Stimulated activated CD8-positive, alpha-beta memory T cell treated with anti-CD3 and anti-CD28 coated beads, Interleukin-7, amount 100 ng/mL, for 48 hours (primary cell): ENCODE measurements around the gene NRXN2.
A peak's percentile ranks its signal among the peaks of the same experiment; 100 is the strongest.

ENCODE experiments used
- DNase-seq, 2 donors: peaks; one replicate each; pipeline ENCODE4 v3.0.0-alpha.2; 2020; ENCODE audit warnings: low read depth in 1 of 2; ENCODE audit errors: extremely low read depth in 1 of 2

Gene NRXN2

DNA sequence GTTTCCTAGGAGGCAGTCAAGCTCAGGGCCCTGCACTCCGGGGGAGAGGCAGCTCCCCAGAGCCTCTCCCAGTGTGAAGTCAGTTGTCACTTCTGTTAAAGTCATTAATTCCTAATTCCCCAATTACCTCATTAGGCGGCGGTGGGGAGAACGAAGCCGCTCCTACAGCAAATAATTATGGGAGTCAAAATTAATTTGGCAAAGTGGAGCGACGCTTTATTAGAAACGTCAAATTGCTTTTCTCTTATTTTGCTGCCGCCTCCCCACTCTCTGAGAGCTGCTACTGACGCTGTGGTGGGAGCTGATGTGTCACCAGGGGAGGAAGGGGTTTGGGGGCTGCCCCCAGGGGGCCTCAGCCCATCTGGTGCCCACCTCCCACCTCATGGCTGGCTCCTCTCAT lies 90.3 kb downstream of the NRXN2 start:
- no peak for DNase-seq

DNA sequence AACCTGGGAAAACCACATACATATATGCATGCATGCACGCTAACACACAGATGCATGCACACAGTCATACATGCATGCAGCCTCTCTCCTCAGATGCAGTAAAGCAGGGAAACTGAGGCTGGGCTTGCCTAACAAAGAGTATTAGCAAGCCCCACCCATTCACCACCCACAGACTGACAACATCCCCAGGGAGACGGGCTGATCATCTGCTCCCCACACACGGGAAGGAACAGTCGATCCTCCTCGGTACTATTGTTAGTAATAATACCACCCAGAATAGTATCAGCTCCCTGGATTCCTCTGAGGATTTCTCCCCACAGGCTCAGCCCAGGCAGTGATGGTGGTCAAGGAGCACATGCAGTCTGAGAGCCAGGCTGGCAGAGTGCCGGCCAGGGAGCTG lies 90.8 kb downstream of the NRXN2 start:
- no peak for DNase-seq

DNA sequence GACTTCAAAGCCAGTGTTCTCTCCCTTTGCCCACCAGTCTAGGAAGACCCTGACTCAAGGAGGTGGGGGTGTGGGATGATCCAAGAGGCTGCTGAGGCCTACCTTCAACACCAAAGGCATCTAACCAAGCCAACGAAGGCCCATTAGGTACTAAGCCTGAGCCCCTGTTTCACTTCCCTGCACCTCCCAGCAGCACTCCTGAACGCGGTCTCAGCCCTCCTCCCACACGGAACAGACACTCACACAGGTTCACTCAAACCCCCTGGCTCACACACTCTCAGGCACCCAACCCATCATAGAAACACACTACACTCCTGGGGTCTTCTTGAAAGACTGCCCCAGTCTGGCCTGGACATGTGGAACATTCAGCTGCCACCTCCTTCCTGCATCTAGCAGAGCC lies 91.3 kb downstream of the NRXN2 start:
- DNase-seq: no peak

DNA sequence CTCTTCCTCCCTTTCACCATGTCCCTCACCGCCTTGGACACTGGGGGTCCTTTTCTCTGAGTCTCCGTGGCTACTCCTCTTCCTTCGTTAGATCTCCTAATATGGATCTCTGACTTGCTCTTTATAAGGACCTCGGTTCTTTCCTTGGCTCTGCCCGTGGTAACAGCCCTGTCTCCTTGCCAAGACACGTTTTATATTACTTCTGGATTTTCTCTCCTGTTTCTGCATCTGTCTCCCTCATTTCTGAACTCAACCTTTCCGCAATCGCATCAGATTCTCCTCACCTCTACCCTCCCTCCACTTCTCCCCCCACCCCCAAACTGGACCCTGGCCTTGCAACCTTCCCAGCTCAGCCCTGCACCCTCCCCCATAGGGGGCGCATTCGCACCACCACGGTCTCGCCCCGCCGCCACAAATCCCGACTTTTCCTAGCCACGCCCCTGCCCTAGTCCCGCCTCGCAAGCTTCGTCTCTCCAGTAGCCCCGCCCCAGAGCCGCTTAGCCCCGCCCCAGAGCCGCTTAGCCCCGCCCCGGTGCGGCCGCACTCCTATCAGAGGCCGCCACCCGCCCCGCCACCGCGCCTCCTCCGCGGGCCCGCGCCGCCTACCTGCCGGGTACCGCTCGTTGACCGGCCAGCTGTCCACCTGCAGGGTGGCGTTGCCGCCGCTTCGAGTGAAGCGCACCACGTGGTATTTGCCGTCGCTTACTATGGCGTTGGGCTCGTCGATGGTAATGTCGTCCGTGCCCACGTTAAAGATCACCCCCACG lies 93.0 kb downstream of the NRXN2 start:
- no peak for DNase-seq

DNA sequence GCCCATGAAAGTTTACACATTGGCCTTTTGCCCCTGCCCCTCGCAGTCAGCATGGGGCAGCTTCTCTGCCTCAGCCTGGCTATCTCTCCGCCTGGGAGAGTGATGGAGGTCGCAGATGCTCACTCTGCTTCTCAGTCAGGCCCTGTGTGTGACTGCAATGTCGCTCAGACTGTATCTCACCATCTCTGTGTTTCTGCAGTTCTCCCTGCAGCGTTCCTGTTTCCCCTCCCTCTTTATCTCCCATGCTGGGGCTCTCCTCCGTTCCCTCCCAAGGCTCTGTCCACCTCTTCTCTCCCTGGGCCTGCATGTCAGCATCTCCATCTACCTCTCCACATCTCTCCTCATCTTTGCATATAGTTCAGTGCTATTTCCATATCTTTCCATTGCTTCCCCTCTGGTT lies 93.9 kb downstream of the NRXN2 start:
- DNase-seq: no peak

DNA sequence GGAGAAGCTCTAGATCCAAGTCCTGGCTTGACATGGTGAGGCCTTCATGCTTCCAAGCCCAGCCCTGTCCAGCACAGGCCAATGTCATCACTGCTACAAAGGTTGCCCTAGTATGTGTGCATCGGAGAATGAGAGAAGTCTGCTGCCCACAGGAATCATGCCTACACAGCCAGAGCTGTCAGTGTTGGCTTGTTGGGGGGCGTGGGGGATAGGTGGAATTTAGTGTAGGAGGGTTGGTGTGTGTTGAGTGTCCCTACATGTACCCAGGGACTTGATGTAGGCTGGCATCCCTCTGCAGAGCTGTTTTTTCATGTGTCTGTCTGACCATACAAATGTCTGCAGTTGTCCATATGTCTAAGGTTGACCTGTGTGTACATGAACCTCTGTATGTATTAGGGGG lies 94.4 kb downstream of the NRXN2 start:
- no peak for DNase-seq

DNA sequence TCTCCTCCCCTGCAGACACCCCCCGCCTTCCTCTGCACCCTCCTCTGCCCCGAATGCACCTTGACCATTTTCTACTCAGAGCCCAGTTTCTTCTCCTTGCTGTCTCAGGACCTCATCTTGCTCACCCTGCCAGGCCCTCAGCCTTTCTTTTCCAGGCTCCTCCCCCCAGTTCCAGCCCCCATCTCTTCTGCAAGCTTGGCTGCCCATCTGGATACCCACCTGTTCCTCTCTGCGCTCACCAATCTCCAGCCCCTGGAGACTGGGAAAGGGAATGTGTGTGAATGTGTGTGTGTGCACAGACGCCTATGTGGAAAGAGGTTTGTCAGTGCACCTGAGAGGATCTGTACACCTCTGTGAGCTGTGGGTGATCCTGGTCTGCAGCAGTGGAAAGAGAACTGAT lies 95.6 kb downstream of the NRXN2 start:
- no peak for DNase-seq

DNA sequence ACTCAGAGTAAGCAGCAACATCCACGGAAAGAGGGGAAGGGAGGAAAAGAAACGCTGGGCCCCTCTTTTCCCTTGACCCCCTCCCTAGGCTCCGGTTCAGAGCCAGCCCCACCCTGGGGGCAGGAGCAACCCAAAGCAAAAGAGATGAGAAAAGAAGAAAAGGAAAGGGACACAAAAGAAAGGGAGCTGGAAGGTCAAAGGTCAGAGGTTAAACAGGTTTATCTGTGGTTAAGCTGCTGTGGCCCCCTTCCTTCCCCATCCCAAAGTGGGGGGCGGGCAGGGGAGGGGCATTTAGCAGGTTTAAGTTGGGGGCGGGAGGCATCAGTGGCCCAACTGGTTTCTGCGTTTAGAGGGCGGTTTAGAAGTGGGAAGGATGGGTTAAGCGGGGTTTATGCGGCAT lies 96.4 kb downstream of the NRXN2 start:
- DNase-seq: no peak

DNA sequence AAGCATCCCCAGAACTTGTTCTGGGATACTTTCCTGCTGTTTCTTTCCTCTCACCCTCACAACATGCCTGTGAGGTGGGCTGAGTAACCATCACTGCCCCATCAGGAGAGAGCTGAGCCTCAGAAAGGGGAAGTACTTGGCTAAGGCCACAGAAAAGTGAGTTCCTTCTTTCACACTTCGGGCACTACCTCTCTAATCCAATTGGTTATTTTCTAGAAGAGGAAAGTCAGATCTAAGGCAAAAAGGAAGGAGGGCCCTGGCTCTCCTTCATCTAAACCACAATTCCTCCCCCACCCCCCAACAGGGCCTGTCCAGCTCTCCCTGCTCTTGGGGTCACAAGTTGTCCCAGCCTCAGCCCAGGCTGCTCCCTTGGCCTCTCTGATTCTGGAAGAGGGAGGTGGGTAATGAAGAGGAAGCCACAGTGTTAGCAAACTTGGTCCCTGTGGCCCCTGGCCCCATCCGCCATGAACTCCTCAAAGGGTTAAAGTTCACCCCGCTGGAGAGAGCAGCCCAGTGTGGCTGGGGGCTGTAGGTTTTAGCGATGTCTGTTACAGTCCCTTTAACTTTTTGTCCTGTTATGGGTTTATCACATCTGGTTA lies 98.0 kb downstream of the NRXN2 start:
- DNase-seq: no peak

DNA sequence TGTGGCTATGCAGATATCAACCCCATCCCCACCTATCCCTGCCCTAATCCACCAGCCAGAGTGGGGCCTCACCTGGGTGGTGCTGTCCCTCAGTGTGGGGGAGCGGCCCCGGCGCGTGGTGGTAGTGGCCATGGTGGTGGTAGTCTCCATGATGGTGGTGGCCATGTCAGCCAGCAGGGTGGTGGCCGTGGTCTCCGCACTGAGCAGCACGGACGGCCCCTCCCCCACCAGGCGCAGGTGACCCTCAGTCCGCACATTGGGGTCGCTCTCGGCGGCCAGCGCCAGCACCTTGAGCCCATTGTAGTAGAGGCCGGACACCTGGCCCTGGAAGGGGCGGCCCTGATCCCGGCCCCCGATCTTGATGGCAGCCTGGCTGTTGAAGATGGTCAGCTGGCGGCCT lies 100.3 kb downstream of the NRXN2 start:
- DNase-seq: no peak

DNA sequence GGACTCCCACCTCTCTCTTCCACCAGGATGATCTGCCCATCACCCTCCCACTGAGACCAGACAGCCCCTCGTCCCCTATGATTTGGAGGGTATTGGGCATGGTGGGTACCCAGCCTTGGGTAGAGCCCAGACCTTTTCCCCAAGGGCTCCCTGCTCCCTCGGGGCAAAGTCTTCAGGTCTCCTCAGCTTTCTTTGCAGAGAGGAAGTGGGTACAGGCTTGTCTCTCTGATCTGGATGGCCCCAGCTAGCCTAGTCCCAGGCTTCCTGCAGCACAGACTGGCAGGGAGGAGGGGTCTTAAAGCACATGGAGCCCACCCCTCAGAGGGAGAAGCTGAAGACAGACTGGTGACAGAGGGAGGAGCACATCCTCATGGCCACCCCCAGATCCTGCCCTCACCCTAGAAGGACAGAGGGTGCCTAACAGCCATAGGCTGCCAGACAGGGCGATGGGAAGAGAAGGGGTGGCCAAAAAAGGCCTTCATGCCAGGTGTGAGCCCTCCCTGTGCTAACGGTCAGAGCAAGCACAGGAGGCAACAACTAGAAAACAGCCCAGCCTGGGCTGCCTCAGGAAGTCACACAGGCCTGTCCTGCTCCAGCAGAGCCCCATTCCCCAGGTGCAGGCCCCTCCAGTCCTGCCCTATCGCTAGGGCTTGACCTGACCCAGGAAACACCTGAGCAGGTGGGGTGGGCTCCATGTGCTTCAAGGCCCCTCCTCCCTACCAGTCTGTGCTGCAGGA lies 101.5 kb downstream of the NRXN2 start:
- no peak for DNase-seq

DNA sequence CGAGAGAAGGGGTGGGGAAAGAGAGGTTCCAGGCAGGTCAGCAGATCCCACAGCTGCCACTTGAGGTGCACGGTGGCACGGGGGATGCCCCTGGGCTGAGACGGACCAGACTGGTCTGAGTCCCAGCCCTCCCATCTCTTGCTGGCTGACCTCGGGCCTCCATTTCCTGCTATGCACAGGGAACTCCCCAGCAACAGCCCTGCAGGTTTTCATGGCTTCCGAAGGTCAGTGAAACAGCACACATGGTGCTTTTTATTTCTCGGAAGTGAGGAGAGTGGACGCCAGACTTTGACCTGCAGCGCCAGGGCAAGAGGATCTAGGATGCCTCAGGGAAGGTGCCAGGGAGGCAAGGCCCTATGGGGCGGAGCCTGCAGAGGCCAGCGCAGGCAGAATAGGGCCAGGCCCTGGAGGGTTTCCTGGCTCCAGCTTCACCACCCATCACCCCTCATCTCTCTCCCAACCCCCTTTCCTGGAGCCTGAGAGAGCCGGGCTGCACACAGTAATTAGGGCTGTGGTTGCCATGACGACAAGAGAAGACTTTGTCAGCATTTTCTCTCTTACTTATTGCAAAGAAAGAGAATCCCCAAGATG lies 102.5 kb downstream of the NRXN2 start:
- DNase-seq: no peak

DNA sequence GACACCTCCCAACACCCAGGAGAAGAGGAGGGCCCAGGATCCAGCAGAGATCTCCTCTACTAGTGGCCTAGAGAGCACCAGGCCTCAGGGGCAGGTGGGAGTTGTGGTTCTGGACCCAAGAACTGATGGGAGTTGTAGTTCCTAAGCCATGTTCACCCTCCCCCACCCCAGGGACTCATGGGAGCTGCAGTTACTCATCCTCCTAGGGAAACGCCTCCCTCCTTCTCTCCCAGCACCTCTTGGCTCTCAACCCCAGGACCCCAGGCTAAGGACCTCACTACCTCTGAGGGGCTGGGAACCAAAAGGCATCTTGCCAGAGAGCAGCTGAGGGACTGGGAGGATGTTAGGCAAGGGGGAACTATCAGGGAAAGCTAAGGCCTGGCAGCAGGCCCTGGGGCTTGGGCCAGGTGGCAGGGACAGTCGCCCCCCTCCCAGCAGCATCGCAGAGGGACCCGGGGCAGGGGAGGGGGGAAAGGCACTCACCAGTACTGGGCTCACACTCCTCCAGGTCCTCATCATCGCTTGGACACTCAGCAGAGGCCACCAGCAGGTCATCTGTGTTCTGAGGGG lies 103.1 kb downstream of the NRXN2 start:
- DNase-seq: peak in 1 of 2 donors; percentile 8

DNA sequence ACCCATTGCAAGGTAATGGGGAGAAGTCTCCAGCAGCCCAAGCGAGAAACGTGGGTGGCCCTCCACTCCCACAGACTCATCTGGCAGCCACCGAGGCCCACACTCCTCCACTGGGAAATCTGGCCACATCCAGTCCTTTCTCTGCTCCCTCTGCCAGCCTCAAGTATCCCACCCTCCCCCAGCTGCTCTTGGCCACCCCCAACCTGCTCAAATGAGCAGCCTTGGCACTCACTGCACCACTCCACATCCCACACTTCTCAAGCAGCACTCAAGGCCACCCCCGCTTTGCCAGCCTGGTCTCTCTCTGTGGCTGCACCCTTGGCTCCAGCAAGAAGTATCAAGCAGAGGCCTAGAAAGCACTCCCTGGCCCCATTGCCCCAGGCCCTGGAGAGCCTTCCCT lies 103.8 kb downstream of the NRXN2 start:
- DNase-seq: no peak

DNA sequence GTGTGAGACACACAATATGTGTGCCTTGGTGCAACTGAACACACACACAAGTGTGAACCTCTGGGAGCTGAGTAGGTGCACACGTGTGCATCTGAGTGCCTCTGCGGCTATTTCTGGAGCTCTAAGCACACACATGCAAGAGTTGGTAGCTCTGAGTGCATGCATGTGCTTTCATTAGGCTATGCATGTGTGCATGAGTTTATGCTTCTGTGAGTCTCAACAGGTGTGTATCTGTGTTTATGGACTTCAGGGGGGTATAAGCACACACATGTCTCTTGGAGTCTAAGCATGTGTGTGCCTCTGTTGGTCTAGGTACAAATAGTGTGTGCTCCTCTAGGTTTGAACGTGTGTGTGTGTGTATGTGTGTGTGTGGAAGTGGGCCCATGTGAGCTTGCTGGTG lies 106.2 kb downstream of the NRXN2 start:
- DNase-seq: no peak

DNA sequence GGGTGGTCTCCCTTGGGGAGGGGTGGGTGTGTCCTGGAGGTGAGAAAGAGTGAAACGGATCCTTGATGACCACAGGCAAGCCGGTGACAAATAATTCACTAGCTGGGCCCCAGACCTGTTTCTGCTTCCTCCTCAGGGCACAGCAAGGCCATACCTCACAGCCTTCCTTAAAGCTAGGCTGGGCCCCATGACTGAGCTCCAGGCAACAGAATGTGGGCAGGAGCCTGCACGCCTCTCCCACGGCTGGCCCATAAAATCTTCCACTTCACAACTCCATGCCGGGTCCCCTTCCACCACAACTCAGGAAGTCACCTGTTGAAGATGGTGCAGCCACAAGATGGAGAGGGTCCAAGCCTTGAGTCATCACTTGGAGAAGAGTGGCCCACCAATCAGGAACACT lies 108.1 kb downstream of the NRXN2 start:
- no peak for DNase-seq

DNA sequence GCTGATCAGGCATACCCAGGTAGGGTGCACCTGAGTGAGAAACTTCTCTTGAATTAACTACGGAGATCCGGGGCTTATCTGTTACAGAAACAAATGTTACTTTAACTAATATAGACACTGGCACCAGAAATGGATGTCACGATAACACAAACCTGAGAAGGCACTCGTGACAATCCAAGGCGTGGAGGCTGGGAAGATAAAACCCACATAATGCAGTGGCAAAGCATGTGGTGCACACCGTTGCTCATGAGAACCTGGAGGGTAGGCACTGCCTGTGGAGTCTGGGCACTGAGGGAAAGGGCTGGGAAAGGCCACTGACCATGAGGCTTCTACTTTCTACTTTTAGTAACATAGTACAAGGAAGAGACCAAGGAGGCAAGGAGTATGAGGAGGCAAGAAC lies 109.3 kb downstream of the NRXN2 start:
- DNase-seq: no peak

DNA sequence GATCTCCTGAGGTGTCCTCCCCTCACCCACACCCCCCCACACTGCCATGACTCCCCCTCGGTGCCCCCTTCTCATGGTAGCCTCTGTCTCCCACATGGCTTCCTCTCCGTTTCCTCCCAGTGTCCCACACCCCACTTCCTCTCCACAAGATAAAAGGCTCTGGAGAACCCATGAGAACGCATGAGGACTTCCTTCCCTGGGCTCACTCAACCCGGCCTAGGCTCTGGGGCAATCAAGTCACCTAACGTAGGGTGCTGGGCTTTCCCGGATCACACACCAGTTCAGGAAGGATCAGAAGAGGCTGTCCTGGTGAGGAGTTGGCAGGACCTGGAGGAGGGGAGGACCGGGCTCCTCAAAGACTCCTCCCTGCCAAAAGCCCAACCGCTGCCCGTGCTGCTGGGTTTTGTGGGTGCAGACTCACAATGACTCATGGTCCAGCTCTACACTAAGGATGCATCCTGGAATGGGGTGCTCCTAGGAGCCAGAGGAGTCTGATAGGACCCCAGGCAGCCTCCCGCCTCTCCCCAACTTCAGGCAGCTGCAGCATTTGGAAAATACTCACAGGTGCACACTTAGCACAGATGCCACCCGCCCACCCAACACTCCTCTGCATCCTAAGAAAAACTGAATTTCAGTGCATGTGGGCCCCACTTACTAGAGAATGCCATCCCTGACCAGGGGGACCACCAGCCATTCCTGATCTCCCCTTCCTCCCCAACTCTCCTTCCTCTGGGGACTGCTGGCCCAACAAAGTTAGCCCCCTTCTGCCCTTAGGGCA lies 110.9 kb downstream of the NRXN2 start:
- no peak for DNase-seq

DNA sequence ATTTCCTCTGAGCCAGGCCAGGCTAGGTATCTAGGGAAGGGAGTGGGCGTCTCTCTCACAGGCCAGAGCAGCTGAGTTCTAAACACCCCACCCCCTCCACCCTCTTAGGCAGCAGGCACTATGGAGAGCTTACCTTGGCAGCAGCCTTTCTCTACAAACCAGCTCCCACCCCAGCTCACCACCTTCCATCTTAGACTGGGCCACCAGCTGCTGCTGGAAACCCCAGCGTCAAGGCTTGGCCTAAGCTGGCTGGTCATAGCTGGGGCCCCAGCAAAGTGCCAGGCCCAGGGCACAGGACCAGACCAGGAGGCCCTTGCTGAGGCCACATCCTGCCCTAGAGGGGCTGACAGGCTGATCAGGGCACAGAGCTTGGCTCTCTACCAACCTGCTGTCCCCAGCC lies 111.8 kb downstream of the NRXN2 start:
- no peak for DNase-seq

DNA sequence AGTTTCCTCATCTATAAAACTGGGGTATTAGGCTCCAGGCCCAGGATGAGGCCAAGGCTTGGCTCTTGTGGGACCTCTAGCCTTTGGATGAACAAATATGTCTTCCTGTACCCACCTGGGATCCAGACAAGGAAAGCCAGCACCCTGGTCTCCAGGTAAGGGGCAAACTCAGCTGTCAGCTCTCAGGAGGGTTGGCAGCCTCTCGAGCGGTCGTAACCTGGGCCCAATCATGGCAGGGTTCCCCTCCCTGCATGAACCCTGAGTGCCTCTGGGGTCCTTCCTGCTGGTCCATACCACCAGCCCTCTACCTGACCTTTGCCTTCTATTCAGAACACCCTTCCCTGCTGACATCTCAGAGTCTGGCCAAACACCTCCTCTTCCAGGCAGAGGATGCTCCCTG lies 112.4 kb downstream of the NRXN2 start:
- DNase-seq: no peak
